GM13976 (cell line): ENCODE results near the gene LIN28B.

ENCODE experiments used
- DNase-seq: peaks from one replicate; pipeline ENCODE4 v3.0.0; 2012; ENCODE audit warnings: low spot score
- CTCF ChIP-seq: IDR thresholded peaks from 2 replicates; pipeline ENCODE4 v1.5.1; 2012; ENCODE audit warnings: borderline replicate concordance, mild to moderate bottlenecking; ENCODE audit not compliant: insufficient read depth; ENCODE audit errors: extremely low read depth, missing control alignments, control extremely low read depth
- in situ Hi-C: fragments of 300-500 bp; cut with MboI; formaldehyde crosslinking; loops from one replicate; pipeline ENCODE4 v1.12.0; 2022; ENCODE audit warnings: low sequenced_read_pairs, mixed read lengths, inconsistent platforms; ENCODE audit not compliant: unreplicated experiment

Gene LIN28B, protein sequence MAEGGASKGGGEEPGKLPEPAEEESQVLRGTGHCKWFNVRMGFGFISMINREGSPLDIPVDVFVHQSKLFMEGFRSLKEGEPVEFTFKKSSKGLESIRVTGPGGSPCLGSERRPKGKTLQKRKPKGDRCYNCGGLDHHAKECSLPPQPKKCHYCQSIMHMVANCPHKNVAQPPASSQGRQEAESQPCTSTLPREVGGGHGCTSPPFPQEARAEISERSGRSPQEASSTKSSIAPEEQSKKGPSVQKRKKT

DNA sequence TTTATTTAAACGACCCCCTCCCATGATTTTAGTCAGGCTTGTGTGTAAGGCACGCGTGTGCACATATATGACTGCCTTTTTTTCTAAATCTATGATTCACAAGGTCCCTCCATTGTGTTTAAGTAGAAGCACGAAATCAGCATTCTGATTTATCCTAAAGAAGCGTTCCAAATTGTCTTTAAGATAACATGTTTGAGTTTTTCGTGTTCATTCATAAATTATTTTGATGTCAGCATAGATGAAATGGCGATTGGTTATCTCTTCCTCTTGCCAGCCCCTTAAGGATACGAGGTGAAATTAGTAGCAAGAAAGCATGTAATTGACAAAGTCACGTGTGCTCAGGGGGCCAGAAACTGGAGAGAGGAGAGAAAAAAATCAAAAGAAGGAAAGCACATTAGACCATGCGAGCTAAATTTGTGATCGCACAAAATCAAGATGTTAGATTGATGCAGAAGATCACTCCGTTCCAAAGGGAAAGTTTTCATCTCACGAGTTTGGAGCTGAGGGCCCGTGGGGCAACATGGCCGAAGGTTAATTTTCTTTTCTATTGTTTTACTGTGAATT is at the start of gene LIN28B:
LIN28B (plus strand) TSS at position 377 of the 564 bp plus-strand sequence; CDS start at position 521, 144 bp downstream.
- TF ChIP-seq CTCF: no peak
- in situ Hi-C loops: no loop called here
- DNase-seq: no peak

- DNase-seq: no peak
- in situ Hi-C loops: no loop called here
- no peak for TF ChIP-seq CTCF
These were observed 48.6 kb upstream of the LIN28B start for GRCh38 chr6:104908031-104908887.

- no peak for DNase-seq
- no peak for TF ChIP-seq CTCF
- in situ Hi-C loops: no loop called here
These were observed 47.9 kb upstream of the LIN28B start for GRCh38 chr6:104908888-104909525.

DNA sequence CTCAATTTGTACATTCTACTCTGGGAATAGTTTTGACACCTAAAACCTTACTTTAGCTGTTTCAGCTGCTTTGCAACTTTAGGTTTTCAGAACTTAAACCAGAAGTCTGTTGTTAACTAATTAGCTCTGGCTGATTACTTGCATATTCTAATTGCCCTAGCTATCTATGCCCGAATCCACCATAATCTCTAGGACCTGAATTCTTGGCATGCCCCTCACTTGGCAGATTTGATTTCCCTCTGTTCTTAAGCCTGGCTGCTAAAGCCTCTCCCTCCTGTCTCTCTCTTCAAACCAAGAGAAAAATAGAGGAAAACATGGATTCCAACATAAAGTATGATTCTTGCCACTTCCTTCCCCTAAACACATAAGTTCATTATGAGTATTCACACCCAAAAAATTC is 35.0 kb upstream of the LIN28B start:
- TF ChIP-seq CTCF: no peak
- in situ Hi-C loops: no loop called here
- DNase-seq: no peak

DNA sequence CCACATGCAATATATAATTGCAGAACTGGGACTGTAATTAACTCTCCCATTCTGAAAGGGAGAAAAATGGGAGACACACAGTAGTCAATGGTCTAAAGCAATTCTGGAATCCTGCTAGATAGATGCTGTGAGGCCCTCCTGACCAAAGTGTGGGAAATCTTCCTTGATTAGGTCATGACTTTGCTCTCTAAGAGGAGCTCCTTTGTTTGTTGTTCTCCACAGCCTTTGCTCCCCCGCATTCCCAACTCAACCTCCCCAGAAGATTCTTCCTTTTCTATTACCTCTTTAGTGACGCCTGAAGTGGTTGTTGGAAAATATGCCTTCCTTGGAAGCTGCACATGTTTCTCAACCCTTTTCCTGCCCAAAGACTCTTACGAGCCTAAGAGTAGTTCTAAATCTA is 28.8 kb upstream of the LIN28B start:
- in situ Hi-C loops: no loop called here
- TF ChIP-seq CTCF: no peak
- no peak for DNase-seq

GRCh38 chr6:104929353-104929752 is 27.6 kb upstream of the LIN28B start:
- in situ Hi-C loops: no loop called here
- DNase-seq: no peak
- no peak for TF ChIP-seq CTCF
